Activated effector memory CD4-positive, alpha-beta T cell treated with anti-CD3 and anti-CD28 coated beads, Interleukin-2, amount 50 U/mL, for 16 hours (primary cell): Measurements from ENCODE around the gene FOXN1.

Source experiments
- DNase-seq: peaks from one replicate; pipeline ENCODE4 v3.0.0-alpha.2; 2020

Gene FOXN1

GRCh38 chr17:28576758-28577465 is 70.8 kb downstream of the FOXN1 start, which contains the start of gene ALDOC:
Gene ALDOC, minus strand, starts transcription at chr17:28576895. Its CDS starts 1,363 bp downstream, at chr17:28575532.
- DNase-seq: peak; percentile 99

GRCh38 chr17:28577466-28577824 is 71.3 kb downstream of the FOXN1 start:
- DNase-seq: no peak

- DNase-seq: peak; percentile 57
Observed at GRCh38 chr17:28578246-28579195, 72.4 kb downstream of the FOXN1 start.

GRCh38 chr17:28579526-28579925 is 73.4 kb downstream of the FOXN1 start:
- peak; percentile 60 for DNase-seq

GRCh38 chr17:28580959-28581358 is 74.8 kb downstream of the FOXN1 start:
- peak; percentile 9 for DNase-seq

GRCh38 chr17:28582513-28582912 is 76.4 kb downstream of the FOXN1 start:
- no peak for DNase-seq

GRCh38 chr17:28584434-28584833 is 78.3 kb downstream of the FOXN1 start:
- no peak for DNase-seq

GRCh38 chr17:28585851-28586250 is 79.7 kb downstream of the FOXN1 start:
- DNase-seq: peak; percentile 6
